Nephron progenitor cell (in vitro differentiated cells): ENCODE results near the gene KIRREL3.

Experiments
- DNase-seq: peaks from one replicate; pipeline ENCODE4 v3.0.0; 2021
- H3K27ac Mint-ChIP-seq: 2 replicates; pipeline ENCODE4 v1.8.0; 2021; ENCODE audit warnings: mild to moderate bottlenecking, moderate library complexity, mixed read lengths
- H3K27me3 Mint-ChIP-seq: 2 replicates; pipeline ENCODE4 v1.8.0; 2021; ENCODE audit warnings: mild to moderate bottlenecking, low read depth, mixed read lengths; ENCODE audit not compliant: poor library complexity
- H3K36me3 Mint-ChIP-seq: 2 replicates; pipeline ENCODE4 v1.8.0; 2021; ENCODE audit warnings: low read depth, mixed read lengths
- H3K4me1 Mint-ChIP-seq: 2 replicates; pipeline ENCODE4 v1.8.0; 2021; ENCODE audit warnings: mixed read lengths
- H3K4me3 Mint-ChIP-seq: 2 replicates; pipeline ENCODE4 v1.8.0; 2021; ENCODE audit warnings: mild to moderate bottlenecking, moderate library complexity, mixed read lengths
- H3K9me3 Mint-ChIP-seq: 2 replicates; pipeline ENCODE4 v1.8.0; 2021; ENCODE audit warnings: mild to moderate bottlenecking, moderate library complexity, mixed read lengths
- CTCF ChIP-seq: fragments of 200-600 bp; sonication (generic); IDR thresholded peaks from 2 replicates; pipeline ENCODE4 v1.5.0; 2021; ENCODE audit warnings: antibody characterized with exemption

Gene KIRREL3

GRCh38 chr11:126871792-126872191 lies 128.8 kb downstream of the KIRREL3 start:
- no peak overlapping the region for H3K4me3 Mint-ChIP-seq
- peaks cover 7% of the 10 kb centered on the region for H3K27me3 Mint-ChIP-seq
- TF ChIP-seq CTCF: no peak
- peaks cover 15% of the 10 kb centered on the region for H3K4me1 Mint-ChIP-seq
- H3K9me3 Mint-ChIP-seq: peaks cover 22% of the 10 kb centered on the region
- DNase-seq: no peak
- no peak overlapping the region for H3K27ac Mint-ChIP-seq
- H3K36me3 Mint-ChIP-seq: peaks cover 13% of the 10 kb centered on the region

- H3K36me3 Mint-ChIP-seq: peaks cover 13% of the 10 kb centered on the region
- no peak for TF ChIP-seq CTCF
- peaks cover 22% of the 10 kb centered on the region for H3K9me3 Mint-ChIP-seq
- H3K4me3 Mint-ChIP-seq: no peak overlapping the region
- H3K4me1 Mint-ChIP-seq: peaks cover 27% of the 10 kb centered on the region
- no peak for DNase-seq
- H3K27ac Mint-ChIP-seq: no peak overlapping the region
- peaks cover 8% of the 10 kb centered on the region for H3K27me3 Mint-ChIP-seq
Measured at GRCh38 chr11:126870021-126870420, 130.5 kb downstream of the KIRREL3 start.

GRCh38 chr11:126868741-126869140 lies 131.8 kb downstream of the KIRREL3 start:
- Mint-ChIP-seq H3K9me3 (peaks cover 18% of the 10 kb centered on the region), H3K27me3 (peaks cover 11% of the 10 kb centered on the region), H3K4me1 (peaks cover 19% of the 10 kb centered on the region), H3K4me3 (no peak overlapping the region), H3K36me3 (peaks cover 13% of the 10 kb centered on the region), H3K27ac (no peak overlapping the region)
- no peak for TF ChIP-seq CTCF
- DNase-seq: no peak

GRCh38 chr11:126864934-126865333 lies 135.6 kb downstream of the KIRREL3 start:
- Mint-ChIP-seq H3K9me3 (no peaks in the 10 kb centered on the region), H3K36me3 (no peaks in the 10 kb centered on the region), H3K27me3 (peaks cover 12% of the 10 kb centered on the region), H3K27ac (no peak overlapping the region), H3K4me1 (peaks cover 19% of the 10 kb centered on the region), H3K4me3 (no peak overlapping the region)
- DNase-seq: no peak
- TF ChIP-seq CTCF: no peak

GRCh38 chr11:126863294-126863997 lies 137.1 kb downstream of the KIRREL3 start:
- Mint-ChIP-seq H3K9me3 (no peaks in the 10 kb centered on the region), H3K4me1 (peaks cover 19% of the 10 kb centered on the region), H3K4me3 (no peak overlapping the region), H3K27ac (no peak overlapping the region), H3K27me3 (peaks cover 17% of the 10 kb centered on the region), H3K36me3 (no peaks in the 10 kb centered on the region)
- TF ChIP-seq CTCF: no peak
- DNase-seq: no peak

- TF ChIP-seq CTCF: no peak
- H3K27ac Mint-ChIP-seq: no peak overlapping the region
- no peak overlapping the region for H3K4me3 Mint-ChIP-seq
- peaks cover 19% of the 10 kb centered on the region for H3K4me1 Mint-ChIP-seq
- no peaks in the 10 kb centered on the region for H3K36me3 Mint-ChIP-seq
- no peak for DNase-seq
- no peaks in the 10 kb centered on the region for H3K9me3 Mint-ChIP-seq
- H3K27me3 Mint-ChIP-seq: peaks cover 17% of the 10 kb centered on the region
Measured at GRCh38 chr11:126862664-126863243, 137.8 kb downstream of the KIRREL3 start.
